GM18499 (cell line): ENCODE data around the gene CXCR4.
"Not testable (repeated sequence)": the region's sequence is repeated elsewhere in the genome, so short reads cannot be mapped to it uniquely, and the experiment has no call there.

Experiments
- ATAC-seq: cut with Tn5 transposase; IDR thresholded peaks from one replicate; pipeline ENCODE4 v1.9.1; 2021; ENCODE audit warnings: moderate number of reproducible peaks; ENCODE audit not compliant: insufficient read depth, unreplicated experiment

CXCR4 gene

GRCh38 chr2:136081582-136082210 lies 36.3 kb downstream of the CXCR4 start:
- no peak for ATAC-seq

GRCh38 chr2:136080114-136080513 lies 37.8 kb downstream of the CXCR4 start:
- ATAC-seq: no peak

- ATAC-seq: no peak
These were observed 40.8 kb downstream of the CXCR4 start for GRCh38 chr2:136077107-136077506.

- ATAC-seq: no peak
These were observed 42.5 kb downstream of the CXCR4 start for GRCh38 chr2:136075476-136075875.

GRCh38 chr2:136072621-136073020 lies 45.3 kb downstream of the CXCR4 start:
- ATAC-seq: no peak

- ATAC-seq: not testable (repeated sequence)
These were observed 46.1 kb downstream of the CXCR4 start for GRCh38 chr2:136071887-136072286.

- no peak for ATAC-seq
These were observed 47.0 kb downstream of the CXCR4 start for GRCh38 chr2:136070913-136071312.

- ATAC-seq: no peak
These were observed 48.2 kb downstream of the CXCR4 start for GRCh38 chr2:136069773-136070172.

- ATAC-seq: no peak
These were observed 49.2 kb downstream of the CXCR4 start for GRCh38 chr2:136068581-136069227.

GRCh38 chr2:136067897-136068580 lies 49.9 kb downstream of the CXCR4 start:
- no peak for ATAC-seq

- no peak for ATAC-seq
These were observed 50.5 kb downstream of the CXCR4 start for GRCh38 chr2:136067459-136067858.

- ATAC-seq: no peak
These were observed 52.0 kb downstream of the CXCR4 start for GRCh38 chr2:136065907-136066306.

GRCh38 chr2:136065384-136065783 lies 52.6 kb downstream of the CXCR4 start:
- ATAC-seq: no peak
